B cell (primary cell): Measurements from ENCODE around the gene ABTB2. TPM values are rescaled to one million over a fixed set of nuclear protein-coding genes. Genes with fewer than 3 reads are reported as not detected.

Experiments
- ATAC-seq: fragments of 200-7000 bp; cut with Tn5 transposase; one replicate; pipeline ENCODE4 v1.10.0; 2021; ENCODE audit warnings: low read depth, mild to moderate bottlenecking, moderate number of reproducible peaks, moderate library complexity
- CTCF ChIA-PET: fragments of 350-600 bp; sonication (Branson Sonifier 250); formaldehyde crosslinking; loops from one replicate; lab custom pipeline; 2021; ENCODE audit warnings: antibody characterized with exemption, inconsistent platforms; lab: Charles Lee
- POLR2A ChIA-PET: fragments of 350-600 bp; sonication (Branson Sonifier 250); formaldehyde crosslinking; loops from one replicate; lab custom pipeline; 2021; ENCODE audit warnings: antibody characterized with exemption; lab: Charles Lee
- DNase-seq: peaks from one replicate; pipeline ENCODE4 v3.0.0; 2013
- H2AFZ ChIP-seq: 2 replicates; pipeline ENCODE4 v1.6.1; 2012; ENCODE audit warnings: mild to moderate bottlenecking, low read depth, low read length; ENCODE audit not compliant: insufficient read depth, poor library complexity, severe bottlenecking
- H3K27ac ChIP-seq, 2 donors: 1 replicate in 1 of 2; 2 replicates in 1 of 2; pipeline ENCODE4 v1.5.1; 2012 to 2013; ENCODE audit warnings: low read length in 2 of 2, mild to moderate bottlenecking in 2 of 2, moderate library complexity in 1 of 2
- H3K27me3 ChIP-seq, 4 experiments: fragments of 200-600 bp in 1 of 4; sonication (generic) in 1 of 4; replicated peaks in 1 of 4; 1 replicate in 2 of 4; 2 replicates in 2 of 4; pipeline versions ENCODE4 v1.6.1 to v1.7.0; 2013 to 2016; ENCODE audit warnings: low read length in 3 of 4, mild to moderate bottlenecking in 2 of 4, mixed read lengths in 1 of 4, moderate library complexity in 1 of 4; ENCODE audit not compliant: insufficient read depth in 4 of 4, control insufficient read depth in 3 of 4; ENCODE audit errors: control extremely low read depth in 1 of 4
- H3K36me3 ChIP-seq, 2 experiments: replicated peaks in 1 of 2; 1 replicate in 1 of 2; 2 replicates in 1 of 2; pipeline versions ENCODE4 v1.6.1 to v1.7.1; 2013; ENCODE audit warnings: low read length in 1 of 2; ENCODE audit not compliant: insufficient read depth in 2 of 2, control insufficient read depth in 1 of 2; ENCODE audit errors: control extremely low read depth in 1 of 2, extremely low read depth in 1 of 2
- H3K4me1 ChIP-seq, 2 donors: fragments of 200-600 bp in 1 of 2; sonication (generic) in 1 of 2; 1 replicate in 1 of 2; 2 replicates in 1 of 2; pipeline versions ENCODE4 v1.5.1 to v1.6.1; 2013 to 2017; ENCODE audit warnings: low read length in 2 of 2; ENCODE audit not compliant: control insufficient read depth in 2 of 2, insufficient read depth in 2 of 2
- H3K4me2 ChIP-seq: replicated peaks from 2 replicates; pipeline ENCODE3; 2012; ENCODE audit warnings: mild to moderate bottlenecking, low read depth, low read length; ENCODE audit not compliant: poor library complexity, severe bottlenecking
- H3K4me3 ChIP-seq, 5 experiments: fragments of 200-600 bp in 1 of 5; sonication (generic) in 1 of 5; 1 replicate in 3 of 5; 2 replicates in 2 of 5; pipeline versions ENCODE4 v1.5.1 to v1.7.0; 2011 to 2016; ENCODE audit warnings: low read length in 4 of 5, mild to moderate bottlenecking in 4 of 5, low read depth in 2 of 5, control low read depth in 1 of 5, moderate library complexity in 1 of 5; ENCODE audit not compliant: insufficient read depth in 1 of 5; ENCODE audit errors: control extremely low read depth in 1 of 5, extremely low read depth in 1 of 5
- H3K79me2 ChIP-seq: fragments of 200-600 bp; sonication (generic); one replicate; pipeline ENCODE4 v1.6.0; 2016; ENCODE audit warnings: low read length; ENCODE audit not compliant: control insufficient read depth, insufficient read depth
- H3K9ac ChIP-seq: fragments of 200-600 bp; sonication (generic); 2 replicates; pipeline ENCODE4 v1.6.1; 2017; ENCODE audit warnings: mild to moderate bottlenecking, low read length, moderate library complexity
- H3K9me3 ChIP-seq, 3 donors: one replicate each; pipeline versions ENCODE4 v1.6.1 to v1.7.1; 2013; ENCODE audit warnings: low read length in 2 of 3; ENCODE audit not compliant: control insufficient read depth in 2 of 3, insufficient read depth in 1 of 3; ENCODE audit errors: control extremely low read depth in 1 of 3
- H4K20me1 ChIP-seq: 2 replicates; pipeline ENCODE4 v1.6.0; 2012; ENCODE audit warnings: mild to moderate bottlenecking, low read length; ENCODE audit not compliant: insufficient read depth, control insufficient read depth, poor library complexity, severe bottlenecking
- H3K27ac Mint-ChIP-seq: one replicate; pipeline ENCODE4 v1.8.0; 2021; ENCODE audit warnings: mixed read lengths
- H3K27me3 Mint-ChIP-seq: one replicate; pipeline ENCODE4 v1.8.0; 2021; ENCODE audit warnings: mixed read lengths
- H3K4me1 Mint-ChIP-seq: one replicate; pipeline ENCODE4 v1.8.0; 2021; ENCODE audit warnings: mixed read lengths
- H3K4me3 Mint-ChIP-seq: one replicate; pipeline ENCODE4 v1.8.0; 2021; ENCODE audit warnings: mixed read lengths
- H3K9me3 Mint-ChIP-seq: one replicate; pipeline ENCODE4 v1.8.0; 2022; ENCODE audit warnings: mixed read lengths; ENCODE audit not compliant: insufficient read depth
- CTCF ChIP-seq: fragments of 200-600 bp; IDR thresholded peaks from one replicate; pipeline ENCODE4 v1.8.0; 2022; ENCODE audit warnings: antibody characterized with exemption, mild to moderate bottlenecking
- EZH2 ChIP-seq: IDR thresholded peaks from 2 replicates; pipeline ENCODE4 v1.6.1; 2012; ENCODE audit warnings: borderline replicate concordance, low read depth, mild to moderate bottlenecking, moderate library complexity, low read length; ENCODE audit not compliant: insufficient read depth, poor library complexity, severe bottlenecking
- WGBS: methylation state at CpG from one replicate; pipeline ENCODE4 v1.1.5; 2013; ENCODE audit warnings: missing lambda C conversion rate; ENCODE audit not compliant: insufficient coverage; 5-methylcytosine and 5-hydroxymethylcytosine counted together
- intact Hi-C: fragments of 100-400 bp; cut with micrococcal nuclease; formaldehyde crosslinking; loops from one replicate; pipeline ENCODE4 v1.10.0; 2022
- polyA plus RNA-seq: library from polyadenylated mRNA; depleted of rRNA; stranded (reverse); fragments of >200 nt; gene quantifications from 2 replicates; pipeline ENCODE4 v1.2.3, GENCODE V29; 2012
- total RNA-seq, 2 donors: library from RNA; stranded (reverse); fragments of 120-200 nt in 1 of 2; gene quantifications; 1 replicate in 1 of 2; 2 replicates in 1 of 2; pipeline versions ENCODE4 v1.2.3 to v1.2.4, GENCODE V29; 2013 to 2022

The ABTB2 gene
- total and polyA plus RNA-seq, 2 donors (not counting 1 experiment from before 2014, with no cell fraction given), result 0.30 to 5.9 TPM

GRCh38 chr11:34114471-34114870 lies 243.3 kb downstream of the ABTB2 start:
- ChIA-PET CTCF (interaction anchor here (0.8 kb wide), 1 partner anchor 8 kb away, joined by 4 read pairs; no protein-coding TSS in a partner anchor), POLR2A (no interaction called here)
- TF ChIP-seq EZH2, result no peak
- TF ChIP-seq CTCF, result no peak
- H3K27me3 Mint-ChIP-seq, result no peaks in the 10 kb centered on the region
- Histone ChIP-seq H3K27me3 (no peaks in the 10 kb centered on the region), H2AFZ (no peak overlapping the region), H3K79me2 (peaks cover 21% of the 10 kb centered on the region), H3K9me3 (no peaks in the 10 kb centered on the region), H4K20me1 (peaks cover 3% of the 10 kb centered on the region), H3K27ac (no peak overlapping the region), H3K4me3 (no peak overlapping the region), H3K9ac (no peak overlapping the region), H3K36me3 (peaks cover 18 to 94% of the 10 kb centered on the region in 2 experiments), H3K4me2 (no peak overlapping the region), H3K4me1 (no peaks in the 10 kb centered on the region)
- DNase-seq (no peak), ATAC-seq (no peak)
- H3K9me3 Mint-ChIP-seq, result no peaks in the 10 kb centered on the region
- H3K4me1 Mint-ChIP-seq, result peaks cover 3% of the 10 kb centered on the region
- no peak overlapping the region for H3K4me3 Mint-ChIP-seq
- H3K27ac Mint-ChIP-seq, result no peak overlapping the region
- intact Hi-C loops, result no loop called here
- whole genome bisulfite sequencing, result 93% methylated on average over 3 of the region's 5 CpGs

- no peak for TF ChIP-seq CTCF
- no peak for TF ChIP-seq EZH2
- Histone ChIP-seq H3K9ac (no peak overlapping the region), H4K20me1 (peaks cover 3% of the 10 kb centered on the region), H3K27me3 (no peaks in the 10 kb centered on the region), H3K79me2 (peaks cover 25% of the 10 kb centered on the region), H3K4me3 (no peak overlapping the region), H3K4me1 (no peaks in the 10 kb centered on the region), H3K36me3 (peaks cover 19 to 94% of the 10 kb centered on the region in 2 experiments), H3K4me2 (no peak overlapping the region), H2AFZ (no peak overlapping the region), H3K27ac (no peak overlapping the region), H3K9me3 (no peaks in the 10 kb centered on the region)
- H3K27ac Mint-ChIP-seq, result no peak overlapping the region
- no peak for DNase-seq
- ChIA-PET CTCF (interaction anchor here (0.8 to 1.0 kb wide), 2 partner anchors 9 kb away, joined by 3 to 4 read pairs; partner anchors contain the start of gene NAT10), POLR2A (no interaction called here)
- intact Hi-C loops, result no loop called here
- WGBS, result 97% methylated on average over 2 of the region's 2 CpGs
- H3K27me3 Mint-ChIP-seq, result no peaks in the 10 kb centered on the region
- H3K9me3 Mint-ChIP-seq, result no peaks in the 10 kb centered on the region
- no peak overlapping the region for H3K4me3 Mint-ChIP-seq
- ATAC-seq, result no peak
- H3K4me1 Mint-ChIP-seq, result peaks cover 4% of the 10 kb centered on the region
Observed at GRCh38 chr11:34114014-34114413, 243.8 kb downstream of the ABTB2 start.
